Cardiac muscle cell (in vitro differentiated cells and primary cell): ENCODE data around the gene CD48. TPM values are rescaled to one million over a fixed set of nuclear protein-coding genes. Genes with fewer than 3 reads are reported as not detected.

Source experiments
- DNase-seq, 2 donors: peaks; one replicate each; pipeline versions ENCODE4 v3.0.0 to v3.0.0-alpha.2; 2010 to 2017; ENCODE audit warnings: low read depth in 1 of 2, low spot score in 1 of 2
- H3K27ac ChIP-seq: fragments of 200-600 bp; sonication (generic); 2 replicates; pipeline ENCODE4 v1.5.1; 2016
- H3K27me3 ChIP-seq: fragments of 200-600 bp; sonication (generic); 2 replicates; pipeline ENCODE4 v1.6.0; 2016; ENCODE audit warnings: control low read depth
- H3K36me3 ChIP-seq: fragments of 200-600 bp; sonication (generic); 2 replicates; pipeline ENCODE4 v1.5.1; 2016; ENCODE audit warnings: control low read depth
- H3K4me1 ChIP-seq: fragments of 200-600 bp; sonication (generic); 2 replicates; pipeline ENCODE4 v1.8.1; 2017; ENCODE audit warnings: low read depth, mild to moderate bottlenecking, mixed run types
- H3K4me3 ChIP-seq: fragments of 200-600 bp; sonication (generic); 2 replicates; pipeline ENCODE4 v1.5.1; 2016; ENCODE audit warnings: mild to moderate bottlenecking
- H3K9me3 ChIP-seq: fragments of 200-600 bp; sonication (generic); 2 replicates; pipeline ENCODE4 v1.5.1; 2017; ENCODE audit warnings: low read depth, mild to moderate bottlenecking, control low read depth
- CTCF ChIP-seq: IDR thresholded peaks from 2 replicates; pipeline ENCODE4 v1.5.1; 2012; ENCODE audit warnings: low read depth, mild to moderate bottlenecking, low read length
- polyA plus RNA-seq: library from polyadenylated mRNA; unstranded; fragments of >200 nt; fragmentation: Nextera tagmentation; extraction: Ambion mirVana; gene quantifications from 2 replicates; pipeline ENCODE4 v1.2.1, GENCODE V29; 2016
- total RNA-seq: library from RNA; depleted of rRNA; stranded (reverse); fragments of >200 nt; gene quantifications from 2 replicates; pipeline ENCODE4 v1.2.3, GENCODE V29; 2016

CD48 gene
- total and polyA plus RNA-seq, 2 experiments from 2014 or later = not detected

DNA sequence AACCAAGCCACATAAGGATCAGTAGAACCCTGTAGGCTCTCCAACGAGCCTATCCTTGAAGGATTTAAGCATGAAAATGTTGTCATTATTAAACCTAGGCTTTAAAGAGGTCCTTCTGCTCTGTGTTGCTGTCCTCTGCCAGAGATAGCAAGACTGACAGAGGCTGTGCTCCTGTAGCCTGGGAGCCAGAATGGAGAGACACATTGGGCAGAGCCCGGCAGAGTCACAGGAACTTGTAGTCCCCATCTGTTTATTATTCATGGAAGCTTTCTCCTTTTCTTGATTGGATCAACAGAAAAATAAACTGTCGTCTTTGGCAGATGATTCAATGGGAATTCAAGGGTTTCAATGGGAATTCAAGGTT is 45.6 kb downstream of the CD48 start:
- no peak for DNase-seq
- Histone ChIP-seq H3K27ac (no peak overlapping the region), H3K36me3 (no peaks in the 10 kb centered on the region), H3K4me1 (no peaks in the 10 kb centered on the region), H3K27me3 (no peaks in the 10 kb centered on the region), H3K9me3 (no peaks in the 10 kb centered on the region), H3K4me3 (no peak overlapping the region)
- no peak for TF ChIP-seq CTCF

DNA sequence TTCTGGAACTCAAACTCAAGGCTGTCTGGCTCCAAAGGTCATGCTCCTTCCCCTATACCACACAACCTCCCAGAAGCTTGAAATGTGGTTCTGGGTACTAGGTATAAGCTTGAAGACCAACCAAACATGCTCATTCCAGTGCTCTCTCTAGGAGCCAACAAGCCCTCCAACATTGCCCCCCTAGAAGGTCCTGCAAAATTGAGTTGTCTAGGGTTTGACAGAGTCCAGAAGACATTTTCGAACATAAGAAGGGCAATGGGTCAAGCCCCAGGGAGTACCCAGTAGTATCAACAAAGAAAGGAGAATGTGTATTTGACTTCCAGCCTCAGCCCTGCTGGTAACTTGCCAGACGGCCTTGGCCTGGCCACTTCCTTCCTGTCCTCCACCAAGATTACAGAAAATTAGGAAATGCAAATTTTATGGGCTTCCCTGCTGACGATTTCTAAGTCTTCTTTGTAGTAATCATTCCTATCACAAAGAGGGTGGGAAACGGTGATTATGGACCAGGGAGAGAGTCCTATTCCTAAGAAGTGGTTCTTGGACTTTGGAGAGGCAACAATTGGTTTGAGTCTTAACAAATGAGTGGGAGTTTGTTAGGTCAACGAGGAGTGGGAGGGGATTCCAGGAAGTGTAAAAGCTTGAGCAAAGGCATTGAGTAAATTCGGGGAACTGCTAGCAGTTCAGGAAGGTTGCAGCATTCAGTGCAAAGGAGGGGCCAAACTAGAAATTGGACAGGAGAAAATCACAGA is 46.1 kb downstream of the CD48 start:
- no peaks in the 10 kb centered on the region for H3K27me3 ChIP-seq
- H3K36me3 ChIP-seq = no peaks in the 10 kb centered on the region
- H3K4me1 ChIP-seq = no peaks in the 10 kb centered on the region
- H3K4me3 ChIP-seq = no peak overlapping the region
- H3K9me3 ChIP-seq = no peaks in the 10 kb centered on the region
- peak in 1 of 2 donors; percentile 83 for DNase-seq
- no peak for TF ChIP-seq CTCF
- no peak overlapping the region for H3K27ac ChIP-seq

GRCh38 chr1:160664573-160665051 is 47.0 kb downstream of the CD48 start:
- Histone ChIP-seq H3K27ac (no peak overlapping the region), H3K36me3 (no peaks in the 10 kb centered on the region), H3K4me3 (no peak overlapping the region), H3K4me1 (no peaks in the 10 kb centered on the region), H3K9me3 (no peaks in the 10 kb centered on the region), H3K27me3 (no peaks in the 10 kb centered on the region)
- TF ChIP-seq CTCF = no peak
- no peak for DNase-seq

- TF ChIP-seq CTCF = no peak
- DNase-seq = no peak
- Histone ChIP-seq H3K4me1 (peaks cover 4% of the 10 kb centered on the region), H3K4me3 (no peak overlapping the region), H3K27ac (no peak overlapping the region), H3K27me3 (no peaks in the 10 kb centered on the region), H3K9me3 (no peaks in the 10 kb centered on the region), H3K36me3 (no peaks in the 10 kb centered on the region)
Observed at GRCh38 chr1:160662910-160663309, 48.7 kb downstream of the CD48 start.

DNA sequence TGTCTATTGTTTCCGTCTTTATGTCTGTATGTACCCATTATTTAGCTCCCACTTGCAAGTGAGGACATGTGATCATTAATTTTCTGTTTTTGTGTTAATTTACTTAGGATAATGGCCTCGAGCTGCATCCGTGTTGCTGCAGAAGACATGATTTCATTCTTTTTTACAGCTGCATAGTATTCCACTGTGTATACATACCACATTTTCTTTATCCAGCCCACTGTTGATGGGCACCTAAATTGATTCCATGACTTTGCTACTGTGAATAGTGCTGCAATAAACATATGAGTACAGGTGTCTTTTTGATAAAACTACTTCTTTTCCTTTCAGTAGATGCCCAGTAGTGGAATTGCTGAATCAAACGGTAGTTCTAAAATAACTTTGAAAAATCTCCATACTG is 52.1 kb downstream of the CD48 start:
- Histone ChIP-seq H3K36me3 (no peaks in the 10 kb centered on the region), H3K4me3 (no peak overlapping the region), H3K27ac (no peak overlapping the region), H3K27me3 (peaks cover 5% of the 10 kb centered on the region), H3K4me1 (peaks cover 7% of the 10 kb centered on the region), H3K9me3 (no peaks in the 10 kb centered on the region)
- TF ChIP-seq CTCF = no peak
- DNase-seq = no peak
